HG03460 (cell line): ENCODE measurements around the gene TGOLN2.

Experiments used
- ATAC-seq: cut with Tn5 transposase; IDR thresholded peaks from one replicate; pipeline ENCODE4 v1.9.1; 2021; ENCODE audit not compliant: unreplicated experiment

Gene TGOLN2

DNA sequence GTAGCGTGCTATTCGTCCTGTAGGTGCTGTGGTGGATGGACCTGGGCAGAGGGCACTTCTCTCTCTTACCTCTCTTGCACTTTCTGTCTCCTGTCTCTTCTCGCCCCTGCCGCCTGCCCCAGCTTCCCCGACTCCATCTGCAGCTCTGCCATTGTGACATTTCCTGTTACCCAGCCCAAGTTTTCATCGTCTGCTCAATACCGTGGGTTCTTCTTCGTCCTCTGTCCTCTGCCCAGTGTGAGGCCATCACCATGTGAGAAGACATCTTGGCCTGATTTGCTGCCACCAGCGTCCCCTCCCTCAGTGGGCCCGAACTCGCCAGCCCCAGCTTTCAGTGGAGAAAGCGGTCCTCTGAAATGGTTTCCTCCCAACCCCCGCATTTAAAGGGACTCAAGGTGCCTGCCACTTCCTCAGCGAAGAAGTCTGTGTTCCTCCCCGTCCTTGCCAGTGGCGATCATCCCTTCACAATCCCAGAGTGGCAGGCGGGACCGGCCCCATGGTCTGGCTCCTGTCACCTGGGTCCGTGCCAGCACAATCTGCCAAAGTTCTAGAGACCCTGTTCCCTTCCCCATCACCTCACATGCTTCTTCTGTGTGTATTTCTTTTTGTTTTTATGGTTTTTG, 18.0 kb downstream of the TGOLN2 start:
- no peak for ATAC-seq

DNA sequence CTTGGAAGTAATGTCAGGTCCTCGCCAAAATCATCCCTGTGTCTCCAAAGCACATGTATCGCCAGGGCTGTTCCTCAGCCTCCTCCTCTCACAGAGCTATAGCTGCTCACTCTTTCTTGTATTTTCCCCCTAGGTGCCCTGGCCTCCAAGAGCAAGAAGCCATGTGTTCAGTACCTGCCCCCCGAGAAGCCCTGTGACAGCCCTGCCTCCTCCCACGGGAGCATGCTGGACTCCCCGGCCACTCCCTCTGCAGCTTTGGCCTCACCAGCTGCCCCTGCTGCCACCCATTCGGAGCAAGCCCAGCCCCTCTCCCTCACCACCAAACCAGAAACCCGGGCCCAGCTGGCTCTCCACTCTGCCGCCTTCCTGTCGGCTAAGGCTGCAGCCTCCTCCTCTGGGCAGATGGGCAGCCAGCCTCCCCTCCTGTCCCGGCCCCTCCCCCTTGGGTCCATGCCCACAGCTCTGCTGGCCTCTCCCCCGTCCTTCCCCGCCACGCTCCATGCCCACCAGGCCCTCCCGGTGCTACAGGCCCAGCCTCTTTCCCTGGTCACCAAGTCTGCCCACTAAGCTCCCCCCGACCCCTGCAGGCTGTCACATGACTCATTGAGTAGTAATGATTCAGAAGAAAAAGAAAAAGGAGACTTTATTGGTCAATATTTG, 18.8 kb downstream of the TGOLN2 start:
- no peak for ATAC-seq

- ATAC-seq = no peak
Observed at GRCh38 chr2:85308201-85308600, 19.6 kb downstream of the TGOLN2 start.

- ATAC-seq = no peak
Observed at GRCh38 chr2:85307527-85307897, 20.3 kb downstream of the TGOLN2 start.

GRCh38 chr2:85303780-85304531, 23.8 kb downstream of the TGOLN2 start:
- ATAC-seq = no peak

DNA sequence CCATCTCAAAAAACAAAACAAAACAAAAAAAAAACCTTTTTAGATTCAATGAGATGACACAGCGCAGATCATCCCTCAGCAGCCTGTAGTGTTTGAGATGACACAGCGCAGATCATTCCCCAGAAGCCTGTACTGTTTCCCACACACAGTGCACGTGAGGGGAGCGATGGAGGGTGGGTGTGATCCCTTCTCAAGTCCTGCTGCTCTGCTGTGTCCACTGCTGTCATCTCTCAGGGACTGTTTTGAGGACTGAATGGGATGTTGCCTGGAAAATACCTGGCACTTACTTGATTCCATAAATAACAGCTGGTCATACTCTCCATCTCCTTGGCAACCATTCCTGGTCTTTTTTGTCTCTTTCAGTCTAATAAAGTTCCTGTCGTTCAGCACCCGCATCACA, 25.7 kb downstream of the TGOLN2 start:
- no peak for ATAC-seq

- no peak for ATAC-seq
Observed at GRCh38 chr2:85291425-85292023, 36.3 kb downstream of the TGOLN2 start.

DNA sequence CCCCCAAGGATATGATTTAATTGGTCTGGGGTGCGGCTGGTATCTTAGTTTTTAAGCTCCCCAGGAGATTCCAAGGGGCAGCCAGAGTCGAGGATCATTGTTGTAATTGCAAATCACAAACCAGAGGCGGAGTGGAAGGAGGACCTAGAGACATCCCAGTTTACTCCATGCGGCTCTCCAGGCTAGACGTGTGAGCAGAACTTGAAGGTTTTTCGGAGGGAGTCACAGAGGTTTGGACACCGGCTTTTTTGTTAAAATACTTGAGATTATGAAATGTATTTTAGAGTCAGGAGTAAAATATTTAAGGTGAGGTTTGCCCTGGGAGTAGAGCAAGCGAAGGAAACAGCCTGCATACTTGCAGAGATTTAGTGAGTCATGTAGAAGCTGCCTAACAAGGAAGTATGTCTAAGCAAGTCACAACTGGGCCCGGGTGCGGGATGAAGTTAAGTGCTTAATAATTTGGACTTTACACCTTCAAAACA, 39.5 kb downstream of the TGOLN2 start:
- ATAC-seq = no peak

- ATAC-seq = no peak
Observed at GRCh38 chr2:85287721-85288120, 40.1 kb downstream of the TGOLN2 start.

DNA sequence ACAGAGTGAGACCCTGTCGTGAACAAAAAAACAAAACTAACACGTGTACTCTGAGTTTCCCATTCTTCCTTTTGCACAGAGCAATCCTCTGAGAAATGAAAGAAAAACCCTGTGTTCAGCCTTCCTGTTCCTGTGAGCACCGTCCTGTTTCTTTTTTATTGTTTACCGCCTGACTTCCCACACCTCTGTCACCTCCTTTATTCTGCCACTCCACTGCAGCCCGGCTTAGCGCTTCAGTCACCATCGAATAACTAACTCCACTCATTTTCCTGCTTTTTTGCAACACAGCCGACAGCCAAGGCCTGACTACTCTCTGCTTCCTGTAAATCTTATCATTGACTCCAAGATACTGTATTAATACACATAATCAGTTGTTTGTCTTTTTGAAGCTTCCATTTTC, 40.9 kb downstream of the TGOLN2 start:
- no peak for ATAC-seq

GRCh38 chr2:85283641-85284040, 44.1 kb downstream of the TGOLN2 start:
- ATAC-seq = no peak

- no peak for ATAC-seq
Observed at GRCh38 chr2:85282914-85283313, 44.9 kb downstream of the TGOLN2 start.

GRCh38 chr2:85281553-85281952, 46.2 kb downstream of the TGOLN2 start:
- no peak for ATAC-seq

DNA sequence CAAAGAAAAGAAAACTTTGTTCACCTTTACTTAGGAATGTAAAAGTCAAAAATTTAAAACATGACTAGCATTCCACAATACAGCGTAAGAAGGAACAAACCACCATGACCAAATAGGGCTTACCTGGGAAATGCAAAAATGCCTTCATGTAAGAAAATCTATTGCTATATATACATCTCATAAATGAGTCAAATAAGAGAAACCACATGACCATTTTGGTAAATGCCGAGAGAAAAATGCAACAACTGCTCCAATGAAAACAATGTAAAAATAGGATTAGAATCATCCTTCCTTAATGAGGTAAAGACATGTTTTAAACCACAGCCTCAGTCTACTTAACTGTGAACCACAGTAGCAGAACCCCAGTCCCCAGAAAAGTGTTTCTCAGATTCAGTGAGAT, 49.4 kb downstream of the TGOLN2 start:
- no peak for ATAC-seq

- ATAC-seq = no peak
Observed at GRCh38 chr2:85277416-85278158, 50.2 kb downstream of the TGOLN2 start.

- ATAC-seq = no peak
Observed at GRCh38 chr2:85276571-85277118, 51.1 kb downstream of the TGOLN2 start.

DNA sequence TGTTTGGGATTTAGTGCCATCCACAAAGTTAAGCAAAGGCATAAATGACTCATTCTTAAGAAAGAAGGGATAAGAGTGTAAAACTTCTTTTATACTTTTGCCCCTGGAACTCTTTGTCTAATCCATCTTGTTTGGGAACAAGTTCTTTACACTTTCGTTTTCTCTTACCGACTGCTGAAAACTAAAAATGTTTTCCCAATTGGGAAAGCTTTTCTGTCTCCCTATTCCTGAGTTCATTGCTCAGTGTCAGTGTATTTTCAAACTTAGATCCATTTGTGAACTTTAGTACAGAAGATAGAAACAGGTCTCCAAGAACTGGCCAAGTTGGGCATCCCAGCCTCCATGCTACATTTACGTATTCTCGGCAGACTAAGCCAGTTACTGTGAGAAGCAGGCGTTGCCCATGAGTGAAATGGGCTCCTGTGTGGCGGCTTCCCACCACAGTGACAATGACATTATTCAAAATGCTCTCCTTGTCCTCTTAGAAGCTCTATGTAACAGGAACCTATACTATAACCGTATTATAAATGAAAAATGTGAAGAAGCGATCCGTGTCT, 51.7 kb downstream of the TGOLN2 start:
- no peak for ATAC-seq

GRCh38 chr2:85273738-85274731, 53.8 kb downstream of the TGOLN2 start:
- ATAC-seq = no peak

- no peak for ATAC-seq
Observed at GRCh38 chr2:85272357-85272756, 55.4 kb downstream of the TGOLN2 start.
